Endothelial cell of coronary artery (primary cell): ENCODE data around the gene RHEX. TPM values are rescaled to one million over a fixed set of nuclear protein-coding genes. Genes with fewer than 3 reads are reported as not detected.

Experiments
- total RNA-seq: library from RNA; depleted of rRNA; stranded (reverse); fragments of >200 nt; gene quantifications from 2 replicates; pipeline ENCODE4 v1.2.3, GENCODE V29; 2014

Gene RHEX
- not detected in 2 replicates for total RNA-seq

DNA sequence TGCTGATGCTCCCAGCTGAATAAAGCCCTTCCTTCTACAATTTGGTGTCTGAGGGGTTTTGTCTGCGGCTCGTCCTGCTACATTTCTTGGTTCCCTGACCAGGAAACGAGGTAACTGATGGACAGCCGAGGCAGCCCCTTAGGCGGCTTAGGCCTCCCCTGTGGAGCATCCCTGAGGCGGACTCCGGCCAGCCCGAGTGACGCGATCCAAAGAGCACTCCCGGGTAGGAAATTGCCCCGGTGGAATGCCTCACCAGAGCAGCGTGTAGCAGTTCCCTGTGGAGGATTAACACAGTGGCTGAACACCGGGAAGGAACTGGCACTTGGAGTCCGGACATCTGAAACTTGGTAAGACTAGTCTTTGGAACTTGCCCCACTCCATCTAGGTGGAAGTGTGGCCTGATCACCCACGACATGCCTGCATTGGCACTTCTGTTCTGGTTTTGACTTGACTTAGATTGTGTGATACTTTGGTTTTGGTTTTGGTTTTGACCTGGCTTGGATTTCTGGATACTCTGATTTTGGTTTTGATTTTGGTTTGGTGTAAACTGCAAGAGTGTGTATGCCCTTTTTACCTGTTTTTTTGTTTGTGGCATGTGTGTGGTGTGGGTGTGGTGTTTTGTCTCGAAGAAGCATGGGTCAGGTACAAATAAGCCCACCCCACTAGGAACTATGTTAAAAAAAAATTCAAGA lies at the start of gene RHEX:
RHEX (plus strand) TSS at position 255 of the 692 bp plus-strand sequence. CDS start 44,656 bp downstream, outside the sequence.

GRCh38 chr1:206023695-206024094 lies 29.3 kb upstream of the RHEX start, which contains the start of gene CTSE:
TSS of gene CTSE (minus strand) at chr1:206023895. CDS start at chr1:206023791, 104 bp downstream.

GRCh38 chr1:206117151-206117948 lies 64.4 kb downstream of the RHEX start, which contains the start of gene AVPR1B:
TSS of gene AVPR1B (minus strand) at chr1:206117388. CDS start at chr1:206116890, 498 bp downstream.

Other genes starting within 250 kb of the RHEX start
- 7.1 and 15.3 TPM in 2 replicates for gene SLC41A1, start 240.0 kb upstream of the RHEX start, total RNA-seq
- not detected in 2 replicates for gene PM20D1, start 203.0 kb upstream of the RHEX start, total RNA-seq
- under 0.01 TPM in 2 replicates for gene SLC26A9, start 109.7 kb upstream of the RHEX start, total RNA-seq
- gene RAB7B, start 49.8 kb upstream of the RHEX start, total RNA-seq, result 0.09 and 0.47 TPM in 2 replicates
- gene CTSE, start 29.3 kb upstream of the RHEX start, total RNA-seq, result 0.27 TPM in 1 of 2 replicates, not detected in the other
- under 0.01 TPM in 1 of 2 replicates, not detected in the other for gene AVPR1B, start 64.2 kb downstream of the RHEX start, total RNA-seq
- gene FAM72A, start 149.7 kb downstream of the RHEX start, total RNA-seq, result 2.5 and 4.6 TPM in 2 replicates
- gene SRGAP2, start 150.4 kb downstream of the RHEX start, total RNA-seq, result 66.9 and 114 TPM in 2 replicates